Measurements from ENCODE around the gene SPAG16.

Gene SPAG16

DNA sequence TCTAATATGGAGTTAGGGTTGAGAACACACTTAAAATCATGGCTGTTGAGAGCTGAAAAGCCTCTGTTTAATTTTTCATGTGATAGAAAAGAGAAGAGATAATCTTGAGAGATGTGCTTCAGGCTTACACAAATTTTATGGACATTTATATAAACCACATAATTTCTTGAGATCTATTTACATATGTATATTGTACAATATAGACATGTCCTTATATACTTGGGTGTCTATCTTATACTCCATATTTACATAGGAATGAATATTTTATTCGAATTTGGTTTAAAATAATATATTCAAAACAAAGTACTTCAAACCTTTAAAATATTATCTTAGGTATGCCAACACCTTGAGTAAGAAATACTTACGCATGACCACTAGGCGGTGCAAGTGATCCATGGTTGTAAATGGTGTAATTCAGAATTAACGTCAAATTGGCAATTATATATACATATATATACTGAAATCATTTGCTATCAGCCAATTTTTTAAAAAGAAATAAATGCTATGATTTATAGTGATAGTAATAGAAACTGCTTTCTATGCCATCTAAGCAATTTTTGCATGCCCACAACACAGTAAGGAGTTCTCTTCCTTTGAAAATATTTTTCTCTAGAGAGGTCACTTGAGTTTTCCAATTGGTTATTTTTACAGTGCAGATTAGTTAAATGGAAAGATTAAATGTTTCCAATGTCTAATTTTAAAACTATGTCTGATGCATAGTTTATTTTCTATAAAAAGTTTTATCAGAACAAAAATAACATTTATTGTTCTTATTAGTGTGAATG lies 37.6 kb upstream of the SPAG16 start:
- TF ChIP-seq, protein P1, sequence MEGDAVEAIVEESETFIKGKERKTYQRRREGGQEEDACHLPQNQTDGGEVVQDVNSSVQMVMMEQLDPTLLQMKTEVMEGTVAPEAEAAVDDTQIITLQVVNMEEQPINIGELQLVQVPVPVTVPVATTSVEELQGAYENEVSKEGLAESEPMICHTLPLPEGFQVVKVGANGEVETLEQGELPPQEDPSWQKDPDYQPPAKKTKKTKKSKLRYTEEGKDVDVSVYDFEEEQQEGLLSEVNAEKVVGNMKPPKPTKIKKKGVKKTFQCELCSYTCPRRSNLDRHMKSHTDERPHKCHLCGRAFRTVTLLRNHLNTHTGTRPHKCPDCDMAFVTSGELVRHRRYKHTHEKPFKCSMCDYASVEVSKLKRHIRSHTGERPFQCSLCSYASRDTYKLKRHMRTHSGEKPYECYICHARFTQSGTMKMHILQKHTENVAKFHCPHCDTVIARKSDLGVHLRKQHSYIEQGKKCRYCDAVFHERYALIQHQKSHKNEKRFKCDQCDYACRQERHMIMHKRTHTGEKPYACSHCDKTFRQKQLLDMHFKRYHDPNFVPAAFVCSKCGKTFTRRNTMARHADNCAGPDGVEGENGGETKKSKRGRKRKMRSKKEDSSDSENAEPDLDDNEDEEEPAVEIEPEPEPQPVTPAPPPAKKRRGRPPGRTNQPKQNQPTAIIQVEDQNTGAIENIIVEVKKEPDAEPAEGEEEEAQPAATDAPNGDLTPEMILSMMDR (IDR thresholded peaks at IDR 0.05; ENCODE audit: insufficient read depth, low read length): peak; percentile 59
- no peak for TF ChIP-seq GABPA (IDR thresholded peaks at IDR 0.05; ENCODE audit: low read depth)
- DNase-seq (ENCODE audit: low read depth in 1 of 2, low spot score in 1 of 2): peak; percentile 1 to 16
- H3K27me3 ChIP-seq (ENCODE audit: insufficient read depth, poor library complexity, severe bottlenecking): no peaks in the 10 kb centered on the region
- no peak overlapping the region for H3K4me3 ChIP-seq (replicated peaks; ENCODE audit: insufficient read depth, low read length)
- H3K27ac ChIP-seq (replicated peaks): no peak overlapping the region

DNA sequence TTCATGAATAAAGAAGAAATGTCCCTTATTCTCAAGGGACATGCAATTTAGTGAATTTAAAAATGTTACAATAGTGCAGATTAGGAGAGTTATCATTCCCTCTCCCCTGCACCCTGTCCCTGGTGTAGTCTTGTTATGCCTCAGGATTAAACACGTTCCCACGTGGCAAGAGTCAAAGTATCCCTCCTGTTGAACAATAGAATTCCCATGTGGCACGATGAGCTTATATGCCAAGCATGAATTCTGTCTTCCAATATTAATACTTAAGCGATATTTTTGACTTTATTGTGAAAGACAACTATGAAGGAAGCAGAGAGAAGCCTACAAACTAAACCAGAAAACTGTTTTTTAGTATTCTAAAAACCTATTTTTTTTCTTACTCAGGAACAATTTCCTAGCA lies 36.7 kb upstream of the SPAG16 start:
- Histone ChIP-seq H3K27me3 (ENCODE audit: insufficient read depth, poor library complexity, severe bottlenecking) (no peaks in the 10 kb centered on the region), H3K27ac (replicated peaks) (no peak overlapping the region), H3K4me3 (replicated peaks; ENCODE audit: insufficient read depth, low read length) (no peak overlapping the region)
- TF ChIP-seq, protein P2, sequence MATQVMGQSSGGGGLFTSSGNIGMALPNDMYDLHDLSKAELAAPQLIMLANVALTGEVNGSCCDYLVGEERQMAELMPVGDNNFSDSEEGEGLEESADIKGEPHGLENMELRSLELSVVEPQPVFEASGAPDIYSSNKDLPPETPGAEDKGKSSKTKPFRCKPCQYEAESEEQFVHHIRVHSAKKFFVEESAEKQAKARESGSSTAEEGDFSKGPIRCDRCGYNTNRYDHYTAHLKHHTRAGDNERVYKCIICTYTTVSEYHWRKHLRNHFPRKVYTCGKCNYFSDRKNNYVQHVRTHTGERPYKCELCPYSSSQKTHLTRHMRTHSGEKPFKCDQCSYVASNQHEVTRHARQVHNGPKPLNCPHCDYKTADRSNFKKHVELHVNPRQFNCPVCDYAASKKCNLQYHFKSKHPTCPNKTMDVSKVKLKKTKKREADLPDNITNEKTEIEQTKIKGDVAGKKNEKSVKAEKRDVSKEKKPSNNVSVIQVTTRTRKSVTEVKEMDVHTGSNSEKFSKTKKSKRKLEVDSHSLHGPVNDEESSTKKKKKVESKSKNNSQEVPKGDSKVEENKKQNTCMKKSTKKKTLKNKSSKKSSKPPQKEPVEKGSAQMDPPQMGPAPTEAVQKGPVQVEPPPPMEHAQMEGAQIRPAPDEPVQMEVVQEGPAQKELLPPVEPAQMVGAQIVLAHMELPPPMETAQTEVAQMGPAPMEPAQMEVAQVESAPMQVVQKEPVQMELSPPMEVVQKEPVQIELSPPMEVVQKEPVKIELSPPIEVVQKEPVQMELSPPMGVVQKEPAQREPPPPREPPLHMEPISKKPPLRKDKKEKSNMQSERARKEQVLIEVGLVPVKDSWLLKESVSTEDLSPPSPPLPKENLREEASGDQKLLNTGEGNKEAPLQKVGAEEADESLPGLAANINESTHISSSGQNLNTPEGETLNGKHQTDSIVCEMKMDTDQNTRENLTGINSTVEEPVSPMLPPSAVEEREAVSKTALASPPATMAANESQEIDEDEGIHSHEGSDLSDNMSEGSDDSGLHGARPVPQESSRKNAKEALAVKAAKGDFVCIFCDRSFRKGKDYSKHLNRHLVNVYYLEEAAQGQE (IDR thresholded peaks at IDR 0.05; ENCODE audit: insufficient replicate concordance, low read depth): no peak
- TF ChIP-seq, protein P1 (IDR thresholded peaks at IDR 0.05; ENCODE audit: insufficient read depth, low read length): no peak
- TF ChIP-seq POLR2AphosphoS5 (IDR thresholded peaks at IDR 0.05; ENCODE audit: low read depth) (no peak), SPI1 (IDR thresholded peaks at IDR 0.05; ENCODE audit: borderline replicate concordance, low read depth) (no peak), GABPA (IDR thresholded peaks at IDR 0.05; ENCODE audit: low read depth) (no peak)
- no peak for DNase-seq (ENCODE audit: low read depth in 1 of 2, low spot score in 1 of 2)

DNA sequence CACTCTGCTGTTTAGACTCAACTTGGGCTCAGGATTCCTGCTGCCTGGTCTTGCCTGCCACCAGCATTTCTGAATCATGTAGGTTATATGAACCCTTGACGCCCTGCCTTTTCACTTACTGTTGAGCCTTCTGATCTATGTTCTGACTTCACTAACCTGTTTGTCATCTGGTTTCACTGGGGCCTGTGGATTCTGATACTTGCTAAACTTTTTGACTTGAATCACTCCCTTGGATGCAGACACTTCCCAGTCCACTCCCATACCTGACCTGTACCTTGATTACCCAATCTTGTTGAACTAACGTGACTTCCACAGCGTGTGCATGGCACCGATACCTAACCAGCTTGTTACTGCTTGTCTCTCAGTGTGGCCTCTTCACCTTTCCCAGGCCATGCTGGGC lies 35.6 kb upstream of the SPAG16 start:
- Histone ChIP-seq H3K27ac (replicated peaks) (no peak overlapping the region), H3K27me3 (ENCODE audit: insufficient read depth, poor library complexity, severe bottlenecking) (no peaks in the 10 kb centered on the region)
- TF ChIP-seq, protein P2 (IDR thresholded peaks at IDR 0.05; ENCODE audit: insufficient replicate concordance, low read depth): no peak
- TF ChIP-seq GABPA (IDR thresholded peaks at IDR 0.05; ENCODE audit: low read depth) (no peak), SPI1 (IDR thresholded peaks at IDR 0.05; ENCODE audit: borderline replicate concordance, low read depth) (no peak), POLR2AphosphoS5 (IDR thresholded peaks at IDR 0.05; ENCODE audit: low read depth) (no peak)
- TF ChIP-seq, protein P1 (IDR thresholded peaks at IDR 0.05; ENCODE audit: insufficient read depth, low read length): no peak

DNA sequence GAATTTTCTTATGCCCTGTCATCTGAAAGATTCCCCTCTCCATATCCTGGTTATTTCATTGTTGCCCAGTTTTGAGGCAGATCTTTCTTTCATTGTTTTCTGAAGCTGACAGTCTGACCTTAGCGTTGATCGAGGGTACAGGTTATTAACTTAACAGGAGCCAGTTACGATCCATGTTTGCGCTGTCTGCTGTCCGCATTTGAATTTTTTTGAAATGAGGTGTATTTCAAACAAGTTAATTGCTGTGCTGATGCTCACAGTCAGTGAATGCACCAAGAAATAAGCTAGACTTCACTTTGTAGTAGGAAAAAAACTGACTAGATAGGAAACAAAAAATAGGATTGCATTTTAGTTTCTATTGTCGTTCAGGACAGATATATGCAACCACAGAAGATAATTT lies 34.8 kb upstream of the SPAG16 start:
- Histone ChIP-seq H3K27me3 (ENCODE audit: insufficient read depth, poor library complexity, severe bottlenecking) (no peaks in the 10 kb centered on the region), H3K4me3 (replicated peaks; ENCODE audit: insufficient read depth, low read length) (no peak overlapping the region), H3K27ac (replicated peaks) (no peak overlapping the region)
- TF ChIP-seq GABPA (IDR thresholded peaks at IDR 0.05; ENCODE audit: low read depth) (no peak), POLR2AphosphoS5 (IDR thresholded peaks at IDR 0.05; ENCODE audit: low read depth) (no peak), SPI1 (IDR thresholded peaks at IDR 0.05; ENCODE audit: borderline replicate concordance, low read depth) (no peak)
- TF ChIP-seq, protein P1 (IDR thresholded peaks at IDR 0.05; ENCODE audit: insufficient read depth, low read length): no peak
- TF ChIP-seq, protein P2 (IDR thresholded peaks at IDR 0.05; ENCODE audit: insufficient replicate concordance, low read depth): no peak
- DNase-seq (ENCODE audit: low read depth in 1 of 2, low spot score in 1 of 2): no peak

More for the DNA sequence above, 35.6 kb upstream of the SPAG16 start:
- DNase-seq (ENCODE audit: low read depth in 1 of 2, low spot score in 1 of 2): no peak
- no peak overlapping the region for H3K4me3 ChIP-seq (replicated peaks; ENCODE audit: insufficient read depth, low read length)

Measured in HL-60 (cell line).